GM18870 (cell line): ENCODE data around the gene LRRD1.
"Not testable (repeated sequence)": the region's sequence is repeated elsewhere in the genome, so short reads cannot be mapped to it uniquely, and the experiment has no call there.

Experiments used
- ATAC-seq: cut with Tn5 transposase; IDR thresholded peaks from one replicate; pipeline ENCODE4 v1.9.1; 2021; ENCODE audit warnings: moderate library complexity; ENCODE audit not compliant: unreplicated experiment

LRRD1 gene

GRCh38 chr7:92178928-92179924, at the start of gene LRRD1:
Gene LRRD1, minus strand, starts transcription at chr7:92179142. Its CDS starts 13,940 bp downstream, at chr7:92165202.
- ATAC-seq: peak; percentile 87

GRCh38 chr7:92228742-92229141, 49.8 kb upstream of the LRRD1 start:
- ATAC-seq: no peak

GRCh38 chr7:92228100-92228499, 49.2 kb upstream of the LRRD1 start:
- no peak for ATAC-seq

GRCh38 chr7:92226981-92227380, 48.0 kb upstream of the LRRD1 start:
- ATAC-seq: no peak

- no peak for ATAC-seq
Measured at GRCh38 chr7:92221766-92222165, 42.8 kb upstream of the LRRD1 start.

GRCh38 chr7:92206672-92207071, 27.7 kb upstream of the LRRD1 start:
- ATAC-seq: no peak

- no peak for ATAC-seq
Measured at GRCh38 chr7:92205987-92206386, 27.0 kb upstream of the LRRD1 start.

- no peak for ATAC-seq
Measured at GRCh38 chr7:92200791-92201190, 21.8 kb upstream of the LRRD1 start.

GRCh38 chr7:92192326-92192725, 13.4 kb upstream of the LRRD1 start:
- no peak for ATAC-seq

- ATAC-seq: not testable (repeated sequence)
Measured at GRCh38 chr7:92189246-92189645, 10.3 kb upstream of the LRRD1 start.

- not testable (repeated sequence) for ATAC-seq
Measured at GRCh38 chr7:92184294-92184693, 5.4 kb upstream of the LRRD1 start.

- ATAC-seq: no peak
Measured at GRCh38 chr7:92177362-92177761, 1.6 kb downstream of the LRRD1 start.

GRCh38 chr7:92169529-92169928, 9.4 kb downstream of the LRRD1 start:
- not testable (repeated sequence) for ATAC-seq

GRCh38 chr7:92161271-92161670, 17.7 kb downstream of the LRRD1 start:
- no peak for ATAC-seq

GRCh38 chr7:92158660-92159575, 20.0 kb downstream of the LRRD1 start:
- ATAC-seq: peak; percentile 72

GRCh38 chr7:92156990-92157389, 22.0 kb downstream of the LRRD1 start:
- ATAC-seq: no peak

- no peak for ATAC-seq
Measured at GRCh38 chr7:92155108-92155739, 23.7 kb downstream of the LRRD1 start.

- ATAC-seq: no peak
Measured at GRCh38 chr7:92150450-92151017, 28.4 kb downstream of the LRRD1 start.

GRCh38 chr7:92149736-92150239, 29.2 kb downstream of the LRRD1 start:
- no peak for ATAC-seq

- not testable (repeated sequence) for ATAC-seq
Measured at GRCh38 chr7:92143192-92143880, 35.6 kb downstream of the LRRD1 start.
